NCI-H526 treated with DMSO at 0.1 percent for 48 hours (cell line): Measurements from ENCODE around the gene IFI30.

ENCODE experiments used
- DNase-seq: peaks from one replicate; lab custom pipeline; 2025; lab: John Stamatoyannopoulos, UW

IFI30 gene

DNA sequence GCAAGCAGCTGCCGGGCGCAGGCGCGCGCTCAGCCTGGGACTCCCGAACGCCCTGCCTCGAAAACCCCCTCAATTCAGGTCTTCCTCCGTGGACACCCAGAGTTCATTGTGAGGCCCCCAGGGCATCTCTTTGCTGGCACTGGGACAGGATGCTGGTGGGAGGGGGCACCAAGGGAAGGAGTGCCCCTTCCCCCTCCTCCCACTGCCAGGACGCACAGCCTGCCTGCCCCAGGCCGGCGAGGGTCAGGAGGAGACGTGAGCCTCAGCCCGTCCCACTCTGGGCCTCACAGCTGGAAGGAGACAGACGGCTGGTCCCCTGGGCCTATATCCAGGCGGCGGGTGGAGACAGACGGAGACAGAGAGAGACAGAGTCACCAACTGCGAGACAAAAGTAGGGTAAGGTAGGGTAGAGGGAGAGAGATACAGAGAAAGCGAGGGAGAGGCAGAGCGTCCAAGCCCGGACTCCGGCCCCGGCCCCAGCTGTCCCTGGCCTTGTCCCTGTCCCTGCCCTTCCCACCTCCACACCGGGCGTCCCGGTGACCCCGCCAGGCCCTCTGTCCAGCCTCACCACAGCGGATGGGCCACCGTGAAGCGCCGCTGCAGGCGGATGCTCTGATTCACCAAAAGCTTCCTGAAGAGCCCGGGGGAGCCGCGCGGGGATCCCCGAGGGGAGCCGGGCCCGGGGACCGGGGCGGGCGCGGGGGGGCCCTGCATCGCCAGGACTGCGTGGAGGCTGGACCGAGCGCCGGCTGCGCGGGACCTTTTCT lies 52.3 kb downstream of the IFI30 start, which contains the start of gene PDE4C:
PDE4C (minus strand) TSS at position 737 of the 767 bp plus-strand sequence; CDS start at position 714, 23 bp downstream.
- DNase-seq = no peak

DNA sequence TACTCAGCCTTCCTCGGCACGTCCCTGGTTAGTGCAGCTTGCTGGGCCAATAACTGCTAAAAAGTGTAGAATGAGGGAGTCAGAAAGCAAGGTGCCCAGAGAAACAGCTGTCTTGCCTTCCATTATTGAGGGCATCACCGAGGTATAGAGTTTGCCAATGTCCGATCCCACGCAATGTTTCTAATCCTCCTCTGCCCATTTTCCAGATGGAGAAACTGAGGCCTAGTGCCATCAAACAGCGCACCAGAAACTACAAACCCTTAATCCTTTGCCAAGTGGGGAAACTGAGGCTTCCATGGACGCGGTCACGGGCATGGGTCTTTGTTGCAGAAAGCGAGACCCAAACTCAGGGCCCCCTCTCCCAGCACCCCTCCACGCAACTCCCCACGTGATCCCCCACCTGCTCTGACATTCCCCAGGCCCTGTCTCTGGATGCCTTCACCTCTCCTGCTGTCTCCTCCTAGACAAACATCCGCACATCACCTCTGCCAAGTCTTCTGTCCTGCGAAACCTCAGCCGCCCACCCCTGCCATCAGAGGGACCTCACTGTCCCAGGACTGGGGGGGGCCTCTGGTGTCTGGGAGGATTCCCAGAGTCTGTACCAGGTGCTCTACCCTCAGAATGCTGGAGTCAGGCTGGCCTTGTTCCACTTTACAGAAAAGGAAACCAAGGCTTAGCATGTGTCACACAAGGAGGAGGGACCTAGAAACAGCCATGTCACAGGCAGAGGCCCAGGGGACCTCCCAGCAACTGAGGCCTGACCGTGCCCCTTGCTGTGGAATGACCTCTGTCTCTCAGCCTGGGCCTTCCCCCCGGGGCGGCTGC lies 53.6 kb downstream of the IFI30 start:
- DNase-seq = no peak
